ENCODE results near the gene SPTAN1.

GRCh38 chr9:128621730-128622455, 69.5 kb downstream of the SPTAN1 start:
- TF ChIP-seq FOXM1 (IDR thresholded peaks at IDR 0.05; ENCODE audit: borderline replicate concordance) = no peak
- 0 out of 2 replicates have a peak, but pooled peaks have one; percentile 29 for TF ChIP-seq ZNF384 (IDR thresholded peaks at IDR 0.05)
- TF ChIP-seq BHLHE40 (IDR thresholded peaks at IDR 0.05; ENCODE audit: borderline replicate concordance) = no peak
